Cortex of kidney (tissue), 1 donor: Measurements from ENCODE around the gene WDR75.
"Not testable (repeated sequence)": the region's sequence is repeated elsewhere in the genome, so short reads cannot be mapped to it uniquely, and the experiment has no call there.

Source experiments
- DNase-seq: peaks from one replicate; lab custom pipeline; 2025; lab: John Stamatoyannopoulos, UW

The WDR75 gene

DNA sequence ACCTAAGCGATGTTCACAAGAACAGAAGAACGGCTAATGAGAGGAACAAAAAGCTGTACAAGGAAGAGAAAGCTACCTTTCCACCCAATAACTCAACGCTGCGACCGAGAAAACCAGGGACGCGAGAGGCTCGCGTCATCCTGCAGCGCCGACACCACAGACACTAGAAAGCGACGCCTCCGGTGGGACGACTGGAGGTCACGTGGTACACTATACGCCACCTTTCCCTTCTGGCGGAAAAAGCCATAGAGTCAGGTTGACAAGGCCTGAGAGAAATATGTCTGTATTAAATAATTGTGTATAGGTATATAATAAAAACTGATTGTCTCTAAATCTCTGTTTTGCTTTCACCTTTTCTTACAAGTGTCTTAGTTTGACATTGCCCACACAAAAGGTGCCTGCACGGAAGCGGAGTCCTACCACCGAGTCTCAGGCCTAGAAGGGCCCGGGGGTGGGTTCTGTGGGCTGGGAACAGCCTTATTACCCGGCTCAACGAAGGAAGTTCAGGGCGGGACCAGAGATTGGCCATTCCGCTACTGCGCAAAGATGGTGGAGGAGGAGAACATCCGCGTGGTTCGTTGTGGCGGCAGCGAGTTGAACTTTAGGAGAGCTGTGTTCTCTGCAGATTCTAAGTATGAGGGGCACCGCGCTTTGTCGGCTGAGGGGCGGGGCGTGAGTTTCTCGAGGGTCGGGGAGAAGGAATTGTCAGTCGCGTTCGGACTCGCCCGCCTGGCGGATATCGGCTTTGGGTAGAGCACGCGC lies at the start of gene WDR75:
Gene WDR75, plus strand, starts transcription at position 528 of the 762 bp plus-strand sequence. Its CDS starts 19 bp downstream, at position 547.
- peak; percentile 34 for DNase-seq

DNA sequence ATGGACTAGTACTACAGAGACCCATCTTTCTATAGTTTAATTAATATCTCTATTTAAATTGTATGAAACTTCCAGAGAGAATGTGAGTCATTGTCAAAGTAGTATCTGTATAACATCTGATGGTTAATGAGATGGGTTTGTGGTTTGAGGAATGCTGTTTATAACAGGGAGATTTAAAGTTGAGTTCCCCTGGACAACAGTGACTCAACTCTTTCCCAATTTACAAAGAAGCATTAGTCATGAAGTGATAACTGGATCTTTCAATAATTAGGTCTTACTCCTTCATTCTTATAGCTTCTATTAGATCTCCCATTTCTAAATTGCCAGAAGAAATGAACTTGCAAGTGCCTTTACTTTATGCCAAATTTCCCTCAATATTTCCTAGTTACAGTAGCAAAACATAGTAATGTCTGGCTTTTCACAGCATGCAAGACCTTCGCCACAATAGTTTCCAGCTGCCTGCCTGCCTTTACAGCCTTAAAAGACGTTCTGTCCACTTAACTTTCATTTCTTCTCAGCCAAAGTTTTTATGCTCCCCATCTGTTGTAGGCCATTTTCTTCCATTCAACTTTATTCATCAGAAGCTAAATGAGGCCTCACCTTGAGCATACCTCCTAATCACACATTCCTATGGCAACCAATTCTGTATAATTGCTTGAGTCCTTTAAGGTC lies 47.7 kb upstream of the WDR75 start:
- DNase-seq = no peak

DNA sequence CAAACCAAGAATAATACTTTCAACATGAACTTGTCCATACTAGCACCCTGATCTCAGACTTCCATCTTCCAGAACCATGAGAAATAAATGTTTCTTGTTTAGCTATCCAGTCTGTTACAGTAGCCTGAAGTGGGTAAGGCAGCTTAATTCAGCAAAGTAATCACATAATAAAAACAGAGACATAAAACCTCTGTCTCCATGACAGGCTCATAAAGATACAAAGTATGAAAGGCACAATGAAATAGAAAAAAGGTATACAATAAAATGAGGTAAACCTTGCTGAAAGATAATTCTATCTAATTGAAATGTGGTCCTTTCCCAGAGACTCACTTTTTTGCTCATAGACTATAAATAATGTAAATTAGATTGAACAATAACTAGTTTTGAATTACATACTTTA lies 46.7 kb upstream of the WDR75 start:
- DNase-seq = no peak

DNA sequence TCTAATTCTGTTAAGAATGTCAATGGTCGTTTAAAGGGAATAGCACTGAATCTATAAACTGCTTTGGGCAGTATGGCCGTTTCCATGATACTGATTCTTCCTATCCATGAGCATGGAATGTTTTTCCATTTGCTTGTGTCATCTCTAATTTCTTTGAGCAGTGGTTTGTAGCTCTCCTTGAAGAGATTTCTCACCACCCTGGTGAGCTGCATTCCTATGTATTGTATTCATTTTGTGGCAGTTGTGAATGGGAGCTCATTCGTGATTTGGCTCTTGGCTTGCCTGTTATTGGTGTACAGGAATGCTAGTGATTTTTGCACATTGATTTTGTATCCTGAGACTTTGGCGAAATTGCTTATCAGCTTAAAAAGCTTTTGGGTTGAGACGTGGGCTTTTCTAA lies 38.3 kb upstream of the WDR75 start:
- DNase-seq = no peak

DNA sequence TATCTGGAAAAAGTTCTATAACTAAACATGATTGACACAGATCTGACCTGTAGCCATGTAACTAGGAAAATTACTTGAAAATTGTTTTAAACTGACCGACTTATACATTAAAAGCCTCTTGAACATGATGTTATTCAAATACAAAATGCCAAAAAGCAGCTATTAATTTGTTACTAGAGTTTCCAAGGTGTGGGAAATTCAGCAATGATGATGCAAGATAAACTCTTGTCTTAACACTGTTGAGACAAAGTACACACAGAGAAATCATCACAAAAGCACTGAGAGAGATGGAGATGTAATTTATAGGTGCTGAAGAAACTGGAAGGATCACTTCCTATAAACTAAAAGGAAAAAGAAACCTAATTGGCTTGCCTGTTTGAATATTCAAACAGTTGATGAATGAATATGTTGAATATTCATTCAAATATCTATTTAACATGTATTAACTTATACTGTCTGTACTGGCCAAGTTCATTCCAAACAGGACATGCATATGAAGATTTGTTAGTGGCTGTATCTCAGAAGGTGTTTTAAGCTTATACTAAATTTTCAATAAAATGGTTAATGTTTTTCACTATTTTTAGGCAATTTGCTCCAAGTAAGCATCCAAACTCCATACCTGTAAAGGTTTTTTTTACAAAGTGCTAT lies 34.6 kb upstream of the WDR75 start:
- no peak for DNase-seq

DNA sequence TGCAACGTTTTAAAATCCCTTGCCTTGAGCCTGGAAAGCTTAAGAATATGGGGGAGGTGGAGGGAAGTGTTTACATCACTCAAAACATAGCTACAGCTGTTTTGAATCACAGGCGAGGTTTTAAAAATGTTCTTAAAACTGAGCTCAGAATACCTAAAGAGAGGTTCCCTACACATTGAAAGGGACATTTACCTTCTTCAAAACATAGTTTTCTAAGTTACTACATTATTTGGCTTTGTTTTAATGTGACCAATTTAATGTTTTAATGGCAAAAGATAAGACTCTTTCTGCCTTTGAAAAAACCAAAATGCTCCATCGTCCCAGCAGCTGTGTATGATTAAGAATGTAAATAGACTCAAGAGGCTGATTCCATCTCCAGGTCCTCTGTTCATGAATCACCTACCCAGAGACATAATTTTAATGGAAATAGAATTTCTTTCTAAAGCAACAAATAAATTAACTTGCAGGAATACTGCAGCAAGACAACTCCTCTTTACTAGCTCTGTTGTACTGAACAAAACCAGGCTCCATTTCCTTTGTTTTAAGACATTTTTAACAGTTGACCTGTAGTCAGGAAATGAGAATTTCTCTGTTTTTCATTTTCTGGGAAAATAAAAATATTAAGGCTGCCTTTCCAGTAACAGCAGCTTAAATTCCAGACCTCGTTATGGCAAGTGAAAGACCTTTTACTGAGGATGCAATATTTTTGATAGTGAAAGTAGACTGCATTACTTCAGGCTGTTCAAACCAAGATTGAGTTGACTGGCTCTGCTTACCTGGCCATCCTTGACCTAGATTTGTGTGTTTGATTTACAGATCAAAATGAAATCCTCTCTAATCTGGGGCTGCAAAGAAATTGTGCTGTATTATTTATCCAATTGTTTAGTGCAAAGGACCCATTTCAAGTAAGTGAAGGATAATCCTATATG lies 33.7 kb upstream of the WDR75 start:
- no peak for DNase-seq

DNA sequence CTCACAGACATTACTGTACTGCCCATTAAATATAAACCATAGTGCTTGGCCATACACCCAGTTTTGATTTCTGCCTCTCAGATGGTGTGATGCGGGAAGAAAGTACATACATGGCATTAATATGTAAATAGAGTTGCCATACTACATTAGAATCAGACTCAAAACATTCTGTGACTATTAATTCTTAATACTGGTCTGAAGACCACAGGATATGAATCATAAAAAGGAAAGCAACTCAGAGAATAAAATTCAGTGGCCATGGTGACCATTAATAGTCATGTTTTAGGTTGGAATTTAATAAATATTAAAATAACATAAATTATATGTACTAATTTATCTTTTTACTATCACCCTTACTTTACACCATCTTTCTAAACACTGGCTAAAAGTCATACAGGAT lies 33.0 kb upstream of the WDR75 start:
- DNase-seq = no peak

DNA sequence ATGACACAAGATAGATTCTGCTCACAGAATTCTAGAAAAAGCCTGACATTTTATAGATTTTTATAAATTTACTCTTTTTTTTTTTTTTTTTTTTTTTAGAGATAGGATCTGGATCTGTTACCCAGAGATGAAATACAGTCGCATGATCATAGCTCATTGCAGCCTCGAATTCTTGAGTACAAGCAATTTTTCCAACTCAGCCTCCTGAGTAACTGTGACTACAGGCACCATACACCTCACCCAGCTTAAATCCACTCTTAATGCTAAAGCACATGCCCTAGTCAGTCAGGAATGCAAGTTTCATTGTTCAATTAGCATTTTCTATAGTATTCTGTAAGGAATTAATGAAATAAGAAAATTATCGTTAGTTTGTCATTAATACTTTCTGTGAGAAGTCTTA lies 32.1 kb upstream of the WDR75 start:
- no peak for DNase-seq

DNA sequence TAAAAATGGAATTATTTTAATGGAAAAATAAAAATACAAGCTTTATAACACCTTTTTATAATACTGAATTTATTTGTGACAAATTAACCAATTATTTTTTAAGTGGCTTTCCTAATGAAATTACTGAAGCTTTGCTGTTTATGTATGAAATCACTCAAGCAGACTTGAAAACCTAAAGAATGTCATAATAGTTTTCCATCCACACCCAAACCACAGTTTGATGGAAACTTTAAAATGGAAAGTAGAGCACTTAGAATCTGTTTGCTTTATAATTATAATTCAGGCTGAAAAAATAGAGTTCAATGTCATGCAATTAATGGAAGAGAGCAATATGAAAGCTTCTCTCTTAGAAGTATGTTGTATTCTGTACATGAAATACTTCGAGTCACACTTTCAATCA lies 31.6 kb upstream of the WDR75 start:
- DNase-seq = no peak

DNA sequence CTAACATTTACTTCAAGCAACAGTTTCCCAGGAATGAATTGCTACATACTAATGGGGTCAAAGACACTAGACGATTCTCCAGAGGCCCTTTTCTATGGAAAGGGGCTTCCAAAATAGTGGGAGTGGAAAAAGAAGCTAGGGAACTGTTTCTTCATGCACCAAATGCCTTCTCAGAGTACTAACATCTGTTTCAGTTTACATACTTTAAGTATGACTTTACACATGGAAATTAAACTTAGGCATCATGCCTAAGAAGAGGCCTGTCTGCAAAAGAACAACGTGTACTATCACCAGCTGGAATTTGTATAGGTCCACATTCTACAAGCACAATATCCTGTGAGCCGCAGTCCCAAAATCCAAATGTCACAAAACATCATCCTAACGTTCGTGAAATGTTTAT lies 29.4 kb upstream of the WDR75 start:
- no peak for DNase-seq

DNA sequence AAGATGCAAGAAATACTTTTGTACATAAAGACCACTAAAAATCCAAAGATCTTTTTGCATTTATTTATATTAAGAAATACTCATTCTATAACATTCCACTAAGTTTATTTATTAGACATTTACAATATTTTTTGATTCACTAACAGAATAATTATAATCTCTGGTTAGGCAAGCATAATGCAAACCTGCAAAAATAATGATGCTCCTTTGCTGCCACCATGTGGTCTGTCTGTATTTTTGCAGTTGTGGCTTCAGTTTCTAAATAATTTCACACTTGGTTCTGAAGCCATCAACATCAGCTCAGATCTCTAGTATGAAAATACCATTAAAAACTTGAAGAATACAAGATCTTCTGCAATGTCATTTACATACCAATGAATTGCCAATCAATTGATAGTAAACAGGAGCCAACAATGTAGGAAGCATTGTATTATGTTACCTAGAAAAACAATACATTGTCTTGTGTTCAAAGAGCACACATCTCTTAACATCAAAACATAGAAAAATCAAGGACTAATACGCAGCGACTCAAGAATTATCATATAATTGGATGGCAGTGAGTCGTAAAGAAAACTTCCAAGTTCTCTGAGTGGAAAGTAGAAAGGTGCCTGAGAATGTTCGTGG lies 28.8 kb upstream of the WDR75 start:
- no peak for DNase-seq

DNA sequence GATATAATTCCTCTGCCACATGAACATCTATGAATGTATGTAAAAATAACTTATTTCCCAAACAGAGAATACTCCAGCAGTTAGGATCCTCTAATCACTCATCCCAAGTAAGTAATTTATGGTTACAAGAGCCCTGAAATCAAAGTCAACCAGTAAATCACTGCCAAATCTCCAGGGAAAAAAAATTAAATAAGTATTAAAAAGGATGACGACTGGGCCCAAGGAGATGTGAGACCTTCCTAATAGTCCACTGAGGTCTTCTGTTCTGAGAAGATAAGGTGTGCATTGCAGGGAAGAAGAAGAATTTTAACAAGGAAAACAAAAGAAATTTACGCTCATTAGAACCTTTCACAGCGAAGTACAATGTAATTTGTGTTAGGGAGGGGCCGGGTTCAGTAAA lies 28.0 kb upstream of the WDR75 start:
- no peak for DNase-seq

DNA sequence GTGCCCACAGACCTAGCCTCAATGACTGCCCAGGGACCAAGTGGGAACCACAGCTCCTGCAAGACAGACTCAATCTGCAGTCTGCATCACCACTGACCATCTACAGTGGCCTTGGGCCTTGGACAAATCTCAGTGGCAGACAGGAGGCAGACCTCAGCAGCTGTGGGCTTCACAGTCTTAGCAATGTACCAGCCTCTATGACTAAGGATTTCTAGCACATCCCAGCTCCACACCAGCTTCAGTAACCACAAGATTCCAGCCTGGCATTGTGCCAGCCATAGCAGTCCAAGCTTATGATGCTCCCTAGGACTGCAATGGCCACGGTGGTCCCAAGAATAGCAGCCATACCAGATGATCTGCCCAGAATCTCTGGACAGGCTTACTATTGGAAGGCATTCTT lies 19.6 kb upstream of the WDR75 start:
- no peak for DNase-seq

DNA sequence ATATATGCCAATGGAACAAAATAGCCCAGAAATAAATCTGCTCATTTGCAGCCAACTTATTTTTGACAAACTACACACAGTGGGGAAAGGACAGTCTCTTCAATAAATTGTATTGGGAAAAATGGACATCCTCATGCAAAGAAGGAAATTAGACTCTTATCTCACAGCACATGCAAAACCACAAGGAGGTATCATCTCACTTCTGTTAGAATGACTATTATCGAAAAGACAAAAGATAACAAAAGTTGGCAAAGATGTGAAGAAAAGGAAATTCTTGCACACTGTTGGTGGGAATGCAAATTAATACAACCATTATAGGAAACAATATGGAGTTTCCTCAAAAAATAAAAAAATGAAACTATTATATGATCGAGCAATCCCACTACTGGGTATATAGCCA lies 16.3 kb upstream of the WDR75 start:
- no peak for DNase-seq

DNA sequence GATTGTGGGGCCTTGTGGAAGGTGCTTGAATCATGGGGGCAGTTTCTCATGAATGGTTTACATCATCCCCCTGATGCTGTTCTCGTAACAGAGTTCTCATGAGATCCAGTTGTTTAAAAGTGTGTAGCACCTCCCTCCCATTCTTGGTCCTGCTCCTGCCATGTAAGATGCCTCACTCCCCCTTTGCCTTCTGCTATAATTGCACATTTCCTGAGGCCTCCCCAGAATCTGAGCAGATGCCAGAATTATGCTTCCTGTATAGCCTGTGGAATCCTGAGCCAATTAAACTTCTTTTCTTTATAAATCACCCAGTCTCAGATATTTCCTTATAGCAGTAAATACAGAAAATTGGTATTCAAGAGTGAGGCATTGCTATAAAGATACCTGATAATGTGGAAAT lies 15.6 kb upstream of the WDR75 start:
- no peak for DNase-seq

DNA sequence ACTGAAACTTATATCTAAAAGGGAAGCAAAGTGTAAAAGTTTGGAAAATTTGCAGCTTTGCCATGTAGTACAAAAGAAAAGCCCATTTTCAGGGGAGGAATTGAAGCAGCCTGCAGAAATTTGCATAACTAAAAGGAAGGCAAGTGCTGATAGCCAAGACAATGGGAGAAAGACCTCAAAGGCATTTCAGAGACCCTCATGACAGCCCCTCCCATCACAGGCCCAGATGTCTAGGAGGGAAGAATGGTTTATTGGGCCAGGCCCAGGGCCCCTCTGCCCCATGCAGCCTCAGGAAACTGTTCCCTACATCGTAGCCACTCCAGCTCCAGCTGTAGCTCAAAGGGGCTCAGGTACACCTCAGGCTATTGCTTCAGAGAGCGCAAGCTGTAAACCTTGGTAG lies 14.4 kb upstream of the WDR75 start:
- DNase-seq = no peak

DNA sequence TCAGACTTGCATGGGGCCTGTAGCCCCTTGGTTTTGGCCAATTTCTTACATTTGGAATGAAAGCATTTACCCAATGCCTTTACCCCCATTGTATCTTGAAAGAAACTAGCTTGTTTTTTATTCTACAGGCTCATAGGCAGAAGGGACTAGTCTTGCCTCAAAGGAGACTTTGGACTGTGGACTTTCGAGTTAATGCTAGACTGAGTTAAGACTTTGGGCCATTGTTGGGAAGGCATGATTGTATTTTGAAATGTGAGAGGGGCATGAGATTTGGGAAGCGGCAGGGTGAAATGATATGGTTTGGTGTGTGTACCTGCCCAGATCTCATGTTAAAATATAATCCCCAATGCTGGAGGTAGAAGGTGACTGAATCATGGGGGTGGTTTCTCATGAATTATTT lies 13.4 kb upstream of the WDR75 start:
- DNase-seq = no peak

DNA sequence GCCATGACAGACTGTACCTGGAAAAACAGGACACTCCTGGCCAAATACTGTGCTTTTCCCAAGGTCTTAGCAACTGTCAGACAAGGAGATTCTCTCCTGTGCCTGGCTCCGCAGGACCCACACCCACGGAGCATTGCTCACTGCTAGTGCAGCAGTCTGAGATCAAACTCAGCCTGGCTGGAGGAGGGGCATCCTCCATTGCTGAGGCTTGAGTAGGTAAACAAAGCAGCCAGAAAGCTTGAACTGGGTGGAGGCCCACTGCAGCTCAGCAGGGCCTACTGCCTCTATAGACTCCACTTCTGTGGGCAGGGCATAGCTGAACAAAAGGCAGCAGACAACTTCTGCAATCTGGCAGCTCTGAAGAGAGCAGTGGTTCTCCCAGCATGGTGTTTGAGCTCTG lies 10.8 kb upstream of the WDR75 start:
- not testable (repeated sequence) for DNase-seq

DNA sequence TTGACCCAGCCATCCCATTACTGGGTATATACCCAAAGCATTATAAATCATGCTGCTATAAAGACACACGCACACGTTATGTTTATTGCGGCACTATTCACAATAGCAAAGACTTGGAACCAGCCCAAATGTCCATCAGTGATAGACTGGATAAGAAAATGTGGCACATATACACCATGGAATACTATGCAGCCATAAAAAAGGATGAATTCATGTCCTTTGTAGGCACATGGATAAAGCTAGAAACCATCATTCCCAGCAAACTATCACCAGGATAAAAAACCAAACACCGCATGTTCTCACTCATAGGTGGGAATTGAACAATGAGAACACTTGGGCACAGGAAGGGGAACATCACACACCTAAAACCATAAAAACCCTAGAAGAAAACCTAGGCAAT lies 5.5 kb upstream of the WDR75 start:
- DNase-seq = not testable (repeated sequence)

DNA sequence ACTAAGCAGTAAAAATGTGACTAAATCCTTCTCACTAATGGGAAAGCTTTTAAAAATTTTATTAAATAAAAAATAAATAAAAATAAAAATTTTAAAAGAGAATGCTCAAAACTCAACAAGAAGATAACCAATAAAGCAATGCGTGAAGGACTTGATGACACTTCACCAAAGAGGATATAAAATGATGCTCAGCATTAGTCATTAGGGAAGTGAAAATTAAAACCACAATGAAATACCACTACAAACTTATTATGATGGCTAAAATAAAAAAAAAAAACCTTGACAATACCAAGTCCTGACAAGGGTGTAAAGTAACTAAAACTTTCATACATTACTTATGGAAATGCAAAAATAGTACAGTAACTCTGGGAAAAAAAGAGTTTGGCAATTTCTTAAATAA lies 3.3 kb upstream of the WDR75 start:
- DNase-seq = no peak

DNA sequence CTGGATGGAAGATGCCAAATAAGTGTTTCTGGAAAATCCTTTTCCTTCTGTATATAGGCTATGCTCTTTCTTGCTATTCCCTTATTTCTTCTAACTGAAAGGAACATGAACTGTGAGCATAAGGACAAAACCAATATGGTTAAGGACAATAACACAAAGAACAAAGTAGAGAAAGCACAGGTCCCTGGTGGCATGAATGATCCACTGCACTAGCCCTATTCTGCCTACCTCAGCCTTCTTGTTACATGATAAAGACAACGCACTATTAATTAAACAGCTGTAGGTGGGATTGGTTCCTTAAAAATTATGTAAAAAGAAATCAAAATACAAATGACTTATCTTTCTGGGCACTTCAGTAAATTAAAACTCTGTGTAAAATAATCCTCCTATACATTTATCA lies 1.9 kb upstream of the WDR75 start:
- no peak for DNase-seq

DNA sequence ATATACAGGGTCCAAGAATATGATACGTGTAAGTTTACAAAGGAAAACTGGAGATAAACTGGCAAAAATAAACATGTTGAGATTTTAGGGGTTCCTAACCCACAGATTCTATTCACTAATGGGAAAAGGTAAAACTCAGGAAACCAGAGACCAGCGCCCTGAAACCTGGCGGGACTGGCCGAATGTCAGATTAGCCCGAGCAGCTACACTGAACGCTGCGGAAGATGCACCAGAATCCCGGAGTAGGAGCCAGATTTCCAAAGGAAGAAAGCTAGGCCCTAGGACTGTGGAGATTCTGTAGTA lies 679 bp upstream of the WDR75 start:
- no peak for DNase-seq
